ENCODE results near the gene CAMKK2. TPM values are rescaled to one million over a fixed set of nuclear protein-coding genes. Genes with fewer than 3 reads are reported as not detected.

CAMKK2 gene
- total RNA-seq, 2 donors from 2014 or later: 14.4 to 16.9 TPM

- no peak overlapping the region for H3K27ac ChIP-seq
Measured at GRCh38 chr12:121189619-121190155, 106.8 kb downstream of the CAMKK2 start.

GRCh38 chr12:121189131-121189530 lies 107.4 kb downstream of the CAMKK2 start:
- no peak for DNase-seq (ENCODE audit: low spot score)
- no peak overlapping the region for H3K4me3 ChIP-seq
- no peaks in the 10 kb centered on the region for H3K9me3 ChIP-seq
- TF ChIP-seq, protein P1, sequence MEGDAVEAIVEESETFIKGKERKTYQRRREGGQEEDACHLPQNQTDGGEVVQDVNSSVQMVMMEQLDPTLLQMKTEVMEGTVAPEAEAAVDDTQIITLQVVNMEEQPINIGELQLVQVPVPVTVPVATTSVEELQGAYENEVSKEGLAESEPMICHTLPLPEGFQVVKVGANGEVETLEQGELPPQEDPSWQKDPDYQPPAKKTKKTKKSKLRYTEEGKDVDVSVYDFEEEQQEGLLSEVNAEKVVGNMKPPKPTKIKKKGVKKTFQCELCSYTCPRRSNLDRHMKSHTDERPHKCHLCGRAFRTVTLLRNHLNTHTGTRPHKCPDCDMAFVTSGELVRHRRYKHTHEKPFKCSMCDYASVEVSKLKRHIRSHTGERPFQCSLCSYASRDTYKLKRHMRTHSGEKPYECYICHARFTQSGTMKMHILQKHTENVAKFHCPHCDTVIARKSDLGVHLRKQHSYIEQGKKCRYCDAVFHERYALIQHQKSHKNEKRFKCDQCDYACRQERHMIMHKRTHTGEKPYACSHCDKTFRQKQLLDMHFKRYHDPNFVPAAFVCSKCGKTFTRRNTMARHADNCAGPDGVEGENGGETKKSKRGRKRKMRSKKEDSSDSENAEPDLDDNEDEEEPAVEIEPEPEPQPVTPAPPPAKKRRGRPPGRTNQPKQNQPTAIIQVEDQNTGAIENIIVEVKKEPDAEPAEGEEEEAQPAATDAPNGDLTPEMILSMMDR (IDR thresholded peaks at IDR 0.05): no peak
- H3K36me3 ChIP-seq: no peaks in the 10 kb centered on the region
- no peaks in the 10 kb centered on the region for H3K4me1 ChIP-seq
- H3K27ac ChIP-seq: no peak overlapping the region
- H3K27me3 ChIP-seq: no peaks in the 10 kb centered on the region

More at GRCh38 chr12:121189619-121190155, 106.8 kb downstream of the CAMKK2 start:
- DNase-seq (ENCODE audit: low spot score): no peak
- TF ChIP-seq, protein P1 (IDR thresholded peaks at IDR 0.05): no peak
- no peaks in the 10 kb centered on the region for H3K4me1 ChIP-seq
- no peaks in the 10 kb centered on the region for H3K9me3 ChIP-seq
- no peaks in the 10 kb centered on the region for H3K27me3 ChIP-seq
- H3K36me3 ChIP-seq: no peaks in the 10 kb centered on the region
- no peak overlapping the region for H3K4me3 ChIP-seq

DNA sequence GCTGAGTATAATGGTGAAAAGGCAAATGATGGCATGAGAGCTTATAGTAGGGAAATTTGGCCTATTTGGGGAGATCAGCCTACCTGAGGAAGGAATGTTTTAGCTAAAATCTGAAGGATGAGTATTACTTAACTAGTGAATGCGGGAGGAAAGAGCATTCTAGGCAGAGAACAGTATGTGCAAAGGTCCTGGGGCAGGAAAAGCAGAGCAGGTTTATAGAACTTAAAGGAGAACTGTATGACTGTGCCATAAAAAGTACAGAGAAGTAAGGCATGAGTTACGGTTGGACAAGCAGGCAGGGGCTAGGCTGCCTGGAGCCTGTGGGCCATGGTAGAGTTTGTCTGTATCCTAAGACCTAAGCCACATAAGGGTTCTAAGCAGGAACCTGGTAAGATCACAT lies 108.3 kb downstream of the CAMKK2 start:
- Histone ChIP-seq H3K27ac (no peak overlapping the region), H3K4me1 (no peaks in the 10 kb centered on the region), H3K27me3 (no peaks in the 10 kb centered on the region), H3K9me3 (no peaks in the 10 kb centered on the region), H3K4me3 (no peak overlapping the region), H3K36me3 (no peaks in the 10 kb centered on the region)
- TF ChIP-seq, protein P1 (IDR thresholded peaks at IDR 0.05): no peak
- no peak for DNase-seq (ENCODE audit: low spot score)

Other genes with a start within 250 kb of the CAMKK2 start
- gene P2RX7, start 163.8 kb downstream of the CAMKK2 start, total RNA-seq: 1 to 10 TPM; 1.3 to 1.9 TPM
- gene P2RX4, start 86.6 kb downstream of the CAMKK2 start, total RNA-seq: 10 to 100 TPM; 21.8 to 21.9 TPM
- gene ANAPC5, start 55.7 kb upstream of the CAMKK2 start, total RNA-seq: 10 to 100 TPM; 54.6 to 63.1 TPM
- gene RNF34, start 103.4 kb upstream of the CAMKK2 start, total RNA-seq: 10 to 100 TPM; 15.9 to 32.5 TPM